ENCODE measurements around the gene RNASEH2B.

DNA sequence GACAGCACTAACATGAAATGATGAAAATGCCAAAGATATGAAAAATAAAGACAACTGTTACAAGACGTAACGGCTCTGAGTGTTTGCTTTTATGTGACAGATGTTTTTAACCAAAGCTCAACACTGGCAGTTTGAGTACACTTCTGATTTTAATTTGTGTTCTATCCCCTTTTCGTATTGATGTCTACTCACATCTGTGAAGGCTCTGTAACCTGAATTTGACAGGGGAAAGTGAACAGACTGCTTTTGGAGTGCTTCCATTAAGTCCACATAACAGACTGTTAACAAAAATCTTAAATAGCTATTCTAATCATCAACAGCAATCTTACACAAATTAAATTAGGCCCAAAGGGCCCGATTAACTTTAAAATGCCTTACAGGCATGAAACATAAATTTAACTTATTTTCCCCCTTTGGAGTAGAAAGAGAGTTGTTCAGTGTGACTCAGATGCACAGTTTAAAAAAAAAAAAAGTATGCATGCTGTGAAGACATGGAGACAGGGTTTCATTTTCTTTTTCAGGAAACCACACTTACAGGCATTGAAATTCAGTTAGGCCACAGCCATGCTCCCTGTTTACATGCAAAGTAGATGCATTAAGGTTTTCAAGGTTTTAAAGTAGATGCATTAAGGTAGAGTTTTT is 16.3 kb upstream of the RNASEH2B start:
- TF ChIP-seq, protein P1, sequence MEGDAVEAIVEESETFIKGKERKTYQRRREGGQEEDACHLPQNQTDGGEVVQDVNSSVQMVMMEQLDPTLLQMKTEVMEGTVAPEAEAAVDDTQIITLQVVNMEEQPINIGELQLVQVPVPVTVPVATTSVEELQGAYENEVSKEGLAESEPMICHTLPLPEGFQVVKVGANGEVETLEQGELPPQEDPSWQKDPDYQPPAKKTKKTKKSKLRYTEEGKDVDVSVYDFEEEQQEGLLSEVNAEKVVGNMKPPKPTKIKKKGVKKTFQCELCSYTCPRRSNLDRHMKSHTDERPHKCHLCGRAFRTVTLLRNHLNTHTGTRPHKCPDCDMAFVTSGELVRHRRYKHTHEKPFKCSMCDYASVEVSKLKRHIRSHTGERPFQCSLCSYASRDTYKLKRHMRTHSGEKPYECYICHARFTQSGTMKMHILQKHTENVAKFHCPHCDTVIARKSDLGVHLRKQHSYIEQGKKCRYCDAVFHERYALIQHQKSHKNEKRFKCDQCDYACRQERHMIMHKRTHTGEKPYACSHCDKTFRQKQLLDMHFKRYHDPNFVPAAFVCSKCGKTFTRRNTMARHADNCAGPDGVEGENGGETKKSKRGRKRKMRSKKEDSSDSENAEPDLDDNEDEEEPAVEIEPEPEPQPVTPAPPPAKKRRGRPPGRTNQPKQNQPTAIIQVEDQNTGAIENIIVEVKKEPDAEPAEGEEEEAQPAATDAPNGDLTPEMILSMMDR (IDR thresholded peaks at IDR 0.05), result no peak
- no peak for TF ChIP-seq POLR2A (IDR thresholded peaks at IDR 0.05)

All from breast epithelium (tissue), 3 donors.